PC-3 (cell line): ENCODE results near the gene KEL.

Experiments
- EZH2phosphoT487 ChIP-seq: fragments of 300-600 bp; sonication (generic); IDR thresholded peaks from 2 replicates; pipeline ENCODE4 v1.6.1; 2018; ENCODE audit warnings: mild to moderate bottlenecking, antibody characterized with exemption, low read length, borderline replicate concordance
- TF ChIP-seq, protein P1 (sequence below): fragments of 300-600 bp; sonication (generic); conservative IDR thresholded peaks from 2 replicates; pipeline ENCODE4 v1.5.1; 2017; ENCODE audit warnings: antibody characterized with exemption, low read depth, mild to moderate bottlenecking, low read length

DNA sequence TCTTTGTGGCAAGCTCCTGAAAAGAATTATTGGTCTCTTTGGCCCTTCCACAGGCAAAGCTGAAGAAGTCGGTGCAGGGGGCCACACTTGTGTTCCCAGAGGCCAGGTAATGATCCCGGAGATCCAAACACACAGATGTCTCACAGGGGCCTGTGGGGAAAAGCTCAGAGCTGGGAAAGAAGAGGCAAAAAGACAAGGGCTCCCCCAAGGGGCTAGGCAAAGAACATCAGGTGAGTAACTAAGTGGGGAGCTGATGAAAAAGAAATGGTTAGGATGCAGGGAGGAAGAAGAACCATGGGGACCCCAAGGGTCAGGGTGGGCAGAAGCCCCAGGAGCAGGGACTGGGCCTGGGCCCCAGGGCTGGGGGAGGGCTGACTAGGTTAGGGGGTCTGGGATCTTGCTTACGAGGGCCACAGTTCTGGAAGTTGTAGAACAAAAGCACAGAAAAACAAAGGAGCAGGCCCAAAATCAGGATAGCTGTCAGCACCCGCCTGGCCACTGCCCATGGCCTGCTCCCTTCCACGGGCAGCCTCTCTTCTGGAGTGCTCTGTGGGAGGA is 1.1 kb downstream of the KEL start:
- TF ChIP-seq, protein P1, sequence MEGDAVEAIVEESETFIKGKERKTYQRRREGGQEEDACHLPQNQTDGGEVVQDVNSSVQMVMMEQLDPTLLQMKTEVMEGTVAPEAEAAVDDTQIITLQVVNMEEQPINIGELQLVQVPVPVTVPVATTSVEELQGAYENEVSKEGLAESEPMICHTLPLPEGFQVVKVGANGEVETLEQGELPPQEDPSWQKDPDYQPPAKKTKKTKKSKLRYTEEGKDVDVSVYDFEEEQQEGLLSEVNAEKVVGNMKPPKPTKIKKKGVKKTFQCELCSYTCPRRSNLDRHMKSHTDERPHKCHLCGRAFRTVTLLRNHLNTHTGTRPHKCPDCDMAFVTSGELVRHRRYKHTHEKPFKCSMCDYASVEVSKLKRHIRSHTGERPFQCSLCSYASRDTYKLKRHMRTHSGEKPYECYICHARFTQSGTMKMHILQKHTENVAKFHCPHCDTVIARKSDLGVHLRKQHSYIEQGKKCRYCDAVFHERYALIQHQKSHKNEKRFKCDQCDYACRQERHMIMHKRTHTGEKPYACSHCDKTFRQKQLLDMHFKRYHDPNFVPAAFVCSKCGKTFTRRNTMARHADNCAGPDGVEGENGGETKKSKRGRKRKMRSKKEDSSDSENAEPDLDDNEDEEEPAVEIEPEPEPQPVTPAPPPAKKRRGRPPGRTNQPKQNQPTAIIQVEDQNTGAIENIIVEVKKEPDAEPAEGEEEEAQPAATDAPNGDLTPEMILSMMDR: peak; percentile 57
- no peak for TF ChIP-seq EZH2phosphoT487
